NCI-H2029 treated with DMSO at 0.1 percent for 48 hours (cell line): Measurements from ENCODE around the gene HK1.
"Not testable (repeated sequence)": the region's sequence is repeated elsewhere in the genome, so short reads cannot be mapped to it uniquely, and the experiment has no call there.

Experiments
- DNase-seq: peaks from one replicate; lab custom pipeline; 2025; lab: John Stamatoyannopoulos, UW

Gene HK1

GRCh38 chr10:69308304-69308703 is 30.0 kb downstream of the HK1 start:
- DNase-seq: not testable (repeated sequence)

- DNase-seq: no peak
Measured at GRCh38 chr10:69311309-69311708, 33.0 kb downstream of the HK1 start.

DNA sequence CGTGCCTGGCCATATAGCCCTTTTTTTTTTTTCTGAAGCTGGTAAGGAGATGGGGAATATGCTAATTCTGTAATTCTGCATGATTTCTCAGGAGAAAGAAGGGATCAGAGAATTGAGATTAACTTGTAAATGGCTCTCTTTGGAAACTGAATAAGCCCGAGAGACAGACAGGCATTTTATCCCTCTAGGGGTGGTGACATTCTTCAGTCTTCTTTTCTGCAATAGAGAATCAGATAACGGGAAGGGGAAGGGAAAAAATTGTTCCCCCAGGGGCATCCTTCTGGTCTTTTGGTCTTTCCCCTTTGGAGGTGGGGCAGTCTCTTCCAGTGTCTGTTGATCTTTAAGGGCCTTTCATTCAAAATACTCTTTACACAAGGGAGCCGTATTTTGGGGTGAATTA is 34.2 kb downstream of the HK1 start:
- DNase-seq: no peak

DNA sequence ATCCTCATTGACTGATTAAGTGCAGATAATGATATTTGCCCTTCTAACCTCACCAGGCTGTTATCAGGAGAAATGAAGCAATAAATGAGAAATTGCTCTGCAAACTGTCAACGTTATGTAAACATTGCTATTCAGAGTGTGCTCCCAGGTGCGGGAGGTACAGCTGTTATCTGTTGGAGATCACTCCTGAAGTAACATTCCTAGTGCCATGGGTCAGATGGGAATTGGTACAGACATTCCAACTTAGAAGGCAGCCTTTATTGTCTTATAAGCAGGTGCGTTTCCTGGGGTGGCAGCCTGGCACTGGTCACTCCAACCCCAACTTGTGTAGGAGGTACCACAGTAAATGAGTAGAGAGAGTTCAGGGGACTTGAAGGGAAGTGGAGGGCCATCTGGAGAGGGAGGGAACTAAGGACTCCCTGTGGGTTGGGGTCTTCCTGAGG is 36.8 kb downstream of the HK1 start:
- DNase-seq: no peak

GRCh38 chr10:69315610-69316312 is 37.5 kb downstream of the HK1 start:
- DNase-seq: no peak

GRCh38 chr10:69316313-69317059 is 38.2 kb downstream of the HK1 start:
- DNase-seq: no peak

GRCh38 chr10:69317175-69317604 is 38.9 kb downstream of the HK1 start:
- DNase-seq: no peak

DNA sequence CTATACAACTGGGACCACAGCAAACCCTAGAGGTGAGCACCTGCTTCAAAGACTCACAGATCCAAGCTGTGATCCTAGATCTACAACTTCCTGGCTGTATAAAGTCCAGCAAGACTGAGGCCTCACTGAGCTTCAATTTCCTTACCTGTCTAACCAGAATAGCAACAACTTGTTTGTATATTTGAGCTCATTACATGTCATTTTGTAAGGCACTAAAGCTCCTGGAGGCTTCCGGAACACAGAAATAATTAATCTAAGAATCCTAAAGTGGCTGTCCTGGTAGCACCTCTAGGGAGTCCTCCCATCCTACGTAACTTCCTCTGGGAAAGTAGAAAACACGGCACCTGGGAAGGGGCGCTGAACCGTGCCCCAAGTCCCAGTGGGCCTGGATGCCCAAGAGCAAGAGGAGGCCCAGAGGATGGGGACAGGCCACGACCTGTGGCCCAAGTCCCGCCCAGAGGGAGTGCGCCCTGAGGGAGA is 39.4 kb downstream of the HK1 start:
- DNase-seq: no peak

GRCh38 chr10:69318106-69318866 is 40.0 kb downstream of the HK1 start:
- no peak for DNase-seq

DNA sequence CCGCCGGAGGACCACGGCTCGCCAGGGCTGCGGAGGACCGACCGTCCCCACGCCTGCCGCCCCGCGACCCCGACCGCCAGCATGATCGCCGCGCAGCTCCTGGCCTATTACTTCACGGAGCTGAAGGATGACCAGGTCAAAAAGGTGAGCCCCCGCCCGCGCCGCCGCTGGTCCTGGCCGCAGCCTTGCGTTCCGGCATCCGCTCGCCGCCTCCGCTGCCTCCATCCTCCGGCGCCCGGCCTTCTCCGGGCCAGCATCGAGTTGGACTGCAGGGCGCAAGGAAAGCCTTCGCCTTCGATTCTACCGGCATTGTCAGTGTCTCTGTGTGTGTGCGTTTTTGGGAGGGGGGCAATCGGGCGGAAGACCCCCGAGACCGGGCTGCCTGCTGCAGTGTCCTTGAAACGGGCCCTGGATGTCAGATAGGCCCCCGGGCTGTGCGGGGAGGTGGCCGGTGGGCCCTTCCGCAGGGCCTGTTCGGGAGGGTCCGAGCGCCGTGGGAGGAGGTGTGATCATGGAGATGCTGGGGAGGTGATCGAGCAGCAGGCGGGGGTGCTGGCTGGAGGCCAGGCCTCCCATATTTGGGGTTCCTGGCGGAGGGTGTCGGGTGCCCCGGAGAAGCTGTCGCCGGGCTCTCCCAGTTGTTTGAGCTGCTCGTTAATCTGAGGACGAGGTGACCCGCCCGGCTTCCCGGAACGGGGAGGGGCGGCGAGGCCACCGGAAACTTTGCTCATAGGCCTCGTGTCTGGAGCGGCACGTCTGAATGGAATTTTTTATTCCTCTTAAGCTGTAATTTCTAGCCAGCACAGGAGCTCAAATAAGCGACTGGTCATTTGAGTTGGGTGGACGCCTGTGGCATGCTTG is 40.8 kb downstream of the HK1 start:
- DNase-seq: no peak

GRCh38 chr10:69319841-69320316 is 41.6 kb downstream of the HK1 start:
- DNase-seq: no peak

GRCh38 chr10:69320521-69320920 is 42.2 kb downstream of the HK1 start:
- DNase-seq: no peak

DNA sequence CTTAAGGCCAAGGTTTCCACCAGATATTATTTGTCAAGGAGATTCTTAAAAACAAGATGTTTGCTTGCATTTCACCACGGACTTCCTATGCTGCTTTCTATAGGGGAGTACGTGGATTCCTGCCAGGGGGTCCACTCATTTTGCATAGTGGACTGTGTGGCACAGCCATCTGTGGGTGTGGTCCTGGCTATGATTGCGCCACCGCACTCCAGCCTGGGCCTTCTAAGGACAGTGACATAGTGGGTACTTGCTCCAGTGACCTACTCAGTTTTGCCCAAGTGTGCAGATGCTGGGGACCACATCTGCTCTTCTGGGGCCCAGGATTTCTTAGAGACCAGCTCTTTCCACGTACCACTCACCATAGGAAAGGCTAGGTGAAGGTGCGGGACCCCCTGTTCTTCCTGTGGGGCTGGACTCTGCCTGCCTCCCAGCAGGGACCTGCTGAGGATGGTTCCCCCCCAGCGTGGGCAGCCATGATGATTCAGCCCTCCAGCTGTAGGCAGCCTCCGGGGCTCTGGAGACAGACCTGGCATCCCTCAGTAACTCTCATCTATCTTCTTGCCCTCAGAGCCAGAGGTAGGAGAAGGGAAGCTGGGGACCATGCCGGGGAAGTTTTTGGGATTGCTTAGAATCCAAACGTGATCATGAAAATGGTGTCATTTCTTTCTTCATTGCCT is 42.9 kb downstream of the HK1 start:
- DNase-seq: no peak

DNA sequence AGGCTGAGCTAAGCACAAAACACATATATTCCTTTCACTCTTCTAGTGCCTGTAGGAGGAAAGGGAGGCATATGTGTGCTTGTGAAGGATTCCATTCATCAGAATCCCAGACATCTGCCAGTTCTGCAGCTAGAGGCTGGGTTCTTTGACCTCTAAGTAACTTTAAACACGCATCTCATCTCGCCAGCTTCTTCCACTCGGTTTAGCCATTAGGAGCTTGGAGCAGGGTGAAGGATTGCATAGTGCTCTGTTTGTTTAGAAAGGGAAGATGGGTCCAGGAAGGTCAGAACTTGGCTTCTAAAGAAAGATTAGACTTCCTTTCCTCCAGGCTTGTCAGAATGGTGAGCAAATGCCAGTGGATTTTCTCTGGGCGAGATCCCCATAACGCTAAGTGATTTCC is 43.6 kb downstream of the HK1 start:
- DNase-seq: no peak

GRCh38 chr10:69322346-69322745 is 44.0 kb downstream of the HK1 start:
- not testable (repeated sequence) for DNase-seq

DNA sequence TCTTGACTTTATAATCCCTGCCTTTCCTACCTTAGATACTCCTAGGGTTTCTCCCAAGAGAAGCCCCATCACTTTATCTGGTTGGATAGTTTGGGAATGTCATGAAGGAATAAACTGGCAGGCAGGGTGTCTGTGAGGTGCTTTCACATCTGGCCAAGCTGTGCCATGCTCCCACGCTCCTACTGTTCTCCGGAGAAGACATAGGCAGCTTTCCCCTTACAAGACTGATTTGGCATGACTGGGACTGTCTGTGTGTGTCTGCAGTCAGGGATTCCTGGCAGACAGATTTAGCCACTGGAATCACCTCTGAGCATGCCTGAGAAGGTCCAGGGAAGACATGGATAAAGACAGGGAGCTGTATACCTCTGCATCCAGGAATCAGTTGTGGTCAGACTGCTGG is 45.3 kb downstream of the HK1 start:
- DNase-seq: no peak

- DNase-seq: no peak
Measured at GRCh38 chr10:69324583-69324982, 46.3 kb downstream of the HK1 start.

DNA sequence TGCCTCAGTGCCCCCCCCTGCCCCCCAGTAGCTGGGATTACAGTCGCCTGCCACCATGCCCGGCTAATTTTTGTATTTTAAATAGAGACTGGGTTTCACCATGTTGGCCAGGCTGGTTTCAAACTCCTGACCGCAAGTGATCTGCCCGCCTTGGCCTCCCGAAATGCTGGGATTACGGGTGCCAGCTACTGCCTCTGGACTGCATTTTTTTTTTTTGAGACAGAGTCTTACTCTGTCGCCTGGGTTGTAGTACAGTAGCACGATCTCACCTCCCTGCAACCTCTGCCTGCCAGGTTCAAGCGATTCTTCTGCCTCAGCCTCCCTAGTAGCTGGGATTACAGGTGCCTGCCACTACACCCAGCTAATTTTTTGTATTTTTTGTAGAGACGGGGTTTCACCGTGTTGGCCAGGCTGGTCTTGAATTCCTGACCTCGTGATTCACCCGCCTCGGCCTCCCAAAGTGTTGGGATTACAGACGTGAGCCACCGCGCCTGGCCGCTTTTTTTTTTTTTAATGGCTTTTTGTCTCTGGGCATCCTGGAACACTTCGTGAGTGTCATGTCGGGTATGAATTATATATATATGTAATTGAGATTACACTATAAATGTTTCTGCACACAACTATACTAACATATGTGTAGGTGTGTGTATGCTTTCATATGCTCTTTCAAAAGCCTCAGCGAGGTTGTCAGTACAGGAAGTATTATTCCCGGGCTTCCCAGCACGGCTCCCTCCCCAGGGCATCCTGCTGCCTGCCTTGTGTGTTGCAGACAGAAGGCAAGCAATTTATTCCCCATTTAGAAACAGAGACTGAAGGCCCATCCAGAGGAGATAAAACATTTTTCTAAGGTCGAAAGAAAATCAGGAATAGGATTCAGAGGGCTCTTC is 47.6 kb downstream of the HK1 start:
- not testable (repeated sequence) for DNase-seq

DNA sequence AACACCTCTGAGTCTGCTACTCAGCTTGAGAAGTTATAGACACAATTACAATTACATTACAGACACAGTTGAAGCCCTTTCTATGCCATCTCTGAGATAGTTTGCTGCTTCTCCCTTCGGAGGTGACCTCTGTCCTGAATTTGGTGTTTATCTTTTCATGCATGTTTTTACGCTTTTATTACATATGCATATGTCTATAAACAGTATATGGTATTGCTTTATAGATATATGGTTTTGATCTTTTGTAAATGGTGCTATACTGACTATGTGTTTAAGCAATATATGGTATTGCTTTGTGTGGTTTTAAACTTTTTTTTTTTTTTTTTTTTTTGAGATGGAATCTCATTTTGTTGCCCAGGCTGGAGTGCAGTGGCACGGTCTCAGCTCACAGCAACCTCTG is 48.4 kb downstream of the HK1 start:
- DNase-seq: no peak
